ENCODE results near the gene GOLGA6D. TPM values are rescaled to one million over a fixed set of nuclear protein-coding genes. Genes with fewer than 3 reads are reported as not detected.
"Not testable (repeated sequence)": the region's sequence is repeated elsewhere in the genome, so short reads cannot be mapped to it uniquely, and the experiment has no call there.

The GOLGA6D gene
- total RNA-seq, 1 experiment from 2014 or later = not detected

- TF ChIP-seq CTCF (IDR thresholded peaks at IDR 0.05; ENCODE audit: unreplicated experiment) = peak; percentile 51
- H3K27me3 Mint-ChIP-seq (ENCODE audit: insufficient read depth, unreplicated experiment) = peaks cover 25% of the 10 kb centered on the region
- H3K9me3 Mint-ChIP-seq (ENCODE audit: unreplicated experiment); CTCF ChIA-PET; H3K27ac Mint-ChIP-seq (ENCODE audit: low read depth, unreplicated experiment); BruUV-seq (replicated peaks); DNase-seq (ENCODE audit: unreplicated experiment); H3K4me1 Mint-ChIP-seq (ENCODE audit: insufficient read depth, unreplicated experiment); intact Hi-C loops (cut with micrococcal nuclease); POLR2A ChIA-PET; H3K36me3 Mint-ChIP-seq (ENCODE audit: insufficient read depth, unreplicated experiment): not testable (repeated sequence)
- peak overlapping the region; percentile 38 for H3K4me3 Mint-ChIP-seq (ENCODE audit: unreplicated experiment)
These were observed 16.7 kb downstream of the GOLGA6D start for GRCh38 chr15:75299311-75299688.

- H3K4me1 Mint-ChIP-seq (ENCODE audit: insufficient read depth, unreplicated experiment); DNase-seq (ENCODE audit: unreplicated experiment); H3K27ac Mint-ChIP-seq (ENCODE audit: low read depth, unreplicated experiment); POLR2A ChIA-PET; H3K4me3 Mint-ChIP-seq (ENCODE audit: unreplicated experiment); BruUV-seq (replicated peaks); H3K36me3 Mint-ChIP-seq (ENCODE audit: insufficient read depth, unreplicated experiment); H3K9me3 Mint-ChIP-seq (ENCODE audit: unreplicated experiment): not testable (repeated sequence)
- intact Hi-C loops (cut with micrococcal nuclease) = loop anchor here (10.0 kb wide), 2 partner anchors 95 to 275 kb away; partner anchors contain the start of genes C15orf39 and PPCDC
- peaks cover 32% of the 10 kb centered on the region for H3K27me3 Mint-ChIP-seq (ENCODE audit: insufficient read depth, unreplicated experiment)
- CTCF ChIA-PET = interaction anchor here (0.6 to 0.7 kb wide), 3 partner anchors 96 to 332 kb away, joined by 3 to 4 read pairs (median 4); no protein-coding TSS in a partner anchor
These were observed 17.4 kb downstream of the GOLGA6D start for GRCh38 chr15:75300026-75300425.

GRCh38 chr15:75302318-75302717 is 19.7 kb downstream of the GOLGA6D start:
- H3K9me3 Mint-ChIP-seq (ENCODE audit: unreplicated experiment) = no peaks in the 10 kb centered on the region
- H3K4me1 Mint-ChIP-seq (ENCODE audit: insufficient read depth, unreplicated experiment) = no peaks in the 10 kb centered on the region
- intact Hi-C loops (cut with micrococcal nuclease) = loop anchor here (10.0 kb wide), 2 partner anchors 98 to 278 kb away; partner anchors contain the start of genes C15orf39 and PPCDC
- TF ChIP-seq CTCF (IDR thresholded peaks at IDR 0.05; ENCODE audit: unreplicated experiment) = no peak
- no peaks in the 10 kb centered on the region for H3K36me3 Mint-ChIP-seq (ENCODE audit: insufficient read depth, unreplicated experiment)
- POLR2A ChIA-PET = no interaction called here
- no peak overlapping the region for H3K27ac Mint-ChIP-seq (ENCODE audit: low read depth, unreplicated experiment)
- CTCF ChIA-PET = no interaction called here
- BruUV-seq (replicated peaks) = no TSS peak
- H3K4me3 Mint-ChIP-seq (ENCODE audit: unreplicated experiment) = no peak overlapping the region
- no peak for DNase-seq (ENCODE audit: unreplicated experiment)
- H3K27me3 Mint-ChIP-seq (ENCODE audit: insufficient read depth, unreplicated experiment) = peaks cover 54% of the 10 kb centered on the region

- BruUV-seq (replicated peaks); CTCF ChIA-PET; DNase-seq (ENCODE audit: unreplicated experiment); H3K4me1 Mint-ChIP-seq (ENCODE audit: insufficient read depth, unreplicated experiment); H3K9me3 Mint-ChIP-seq (ENCODE audit: unreplicated experiment); H3K4me3 Mint-ChIP-seq (ENCODE audit: unreplicated experiment); H3K36me3 Mint-ChIP-seq (ENCODE audit: insufficient read depth, unreplicated experiment); H3K27ac Mint-ChIP-seq (ENCODE audit: low read depth, unreplicated experiment); POLR2A ChIA-PET: not testable (repeated sequence)
- intact Hi-C loops (cut with micrococcal nuclease) = loop anchor here (10.0 kb wide), 2 partner anchors 98 to 278 kb away; partner anchors contain the start of genes C15orf39 and PPCDC
- peaks cover 54% of the 10 kb centered on the region for H3K27me3 Mint-ChIP-seq (ENCODE audit: insufficient read depth, unreplicated experiment)
These were observed 20.1 kb downstream of the GOLGA6D start for GRCh38 chr15:75302753-75303152.

GRCh38 chr15:75306188-75306587 is 23.6 kb downstream of the GOLGA6D start:
- no peaks in the 10 kb centered on the region for H3K36me3 Mint-ChIP-seq (ENCODE audit: insufficient read depth, unreplicated experiment)
- intact Hi-C loops (cut with micrococcal nuclease) = loop anchor here (10.0 kb wide), 2 partner anchors 101 to 281 kb away; partner anchors contain the start of genes C15orf39 and PPCDC
- POLR2A ChIA-PET = no interaction called here
- no peak overlapping the region for H3K4me3 Mint-ChIP-seq (ENCODE audit: unreplicated experiment)
- CTCF ChIA-PET = interaction anchor here (0.7 kb wide), 1 partner anchor 61 kb away, joined by 3 read pairs; no protein-coding TSS in a partner anchor
- BruUV-seq (replicated peaks) = no TSS peak
- TF ChIP-seq CTCF (IDR thresholded peaks at IDR 0.05; ENCODE audit: unreplicated experiment) = no peak
- peaks cover 15% of the 10 kb centered on the region for H3K4me1 Mint-ChIP-seq (ENCODE audit: insufficient read depth, unreplicated experiment)
- DNase-seq (ENCODE audit: unreplicated experiment) = no peak
- no peak overlapping the region for H3K27ac Mint-ChIP-seq (ENCODE audit: low read depth, unreplicated experiment)
- H3K9me3 Mint-ChIP-seq (ENCODE audit: unreplicated experiment) = peaks cover 6% of the 10 kb centered on the region
- H3K27me3 Mint-ChIP-seq (ENCODE audit: insufficient read depth, unreplicated experiment) = peaks cover 43% of the 10 kb centered on the region
